Measurements from ENCODE around the gene HCN3.

The HCN3 gene

GRCh38 chr1:155295942-155296267, 18.6 kb downstream of the HCN3 start:
- TF ChIP-seq FOXP2 (optimal IDR thresholded peaks at IDR 0.05; ENCODE audit: borderline replicate concordance, extremely low read depth, extremely low read length, insufficient read depth) (no peak), POLR2AphosphoS5 (IDR thresholded peaks at IDR 0.05; ENCODE audit: low read depth, low read length) (no peak), SIN3A (IDR thresholded peaks at IDR 0.05; ENCODE audit: borderline replicate concordance, insufficient read depth, low read length) (no peak), TAF1 (IDR thresholded peaks at IDR 0.05; ENCODE audit: borderline replicate concordance, insufficient read depth, low read length) (no peak)

GRCh38 chr1:155296661-155297060, 19.4 kb downstream of the HCN3 start:
- no peak for TF ChIP-seq POLR2AphosphoS5 (IDR thresholded peaks at IDR 0.05; ENCODE audit: low read depth, low read length)
- TF ChIP-seq REST (IDR thresholded peaks at IDR 0.05; ENCODE audit: insufficient read depth in 1 of 2, low read depth in 2 of 2, low read length in 2 of 2) = no peak
- no peak for TF ChIP-seq FOXP2 (optimal IDR thresholded peaks at IDR 0.05; ENCODE audit: borderline replicate concordance, extremely low read depth, extremely low read length, insufficient read depth)
- no peak for TF ChIP-seq TAF1 (IDR thresholded peaks at IDR 0.05; ENCODE audit: borderline replicate concordance, insufficient read depth, low read length)
- TF ChIP-seq SIN3A (IDR thresholded peaks at IDR 0.05; ENCODE audit: borderline replicate concordance, insufficient read depth, low read length) = no peak

- TF ChIP-seq SIN3A (IDR thresholded peaks at IDR 0.05; ENCODE audit: borderline replicate concordance, insufficient read depth, low read length) (no peak), FOXP2 (optimal IDR thresholded peaks at IDR 0.05; ENCODE audit: borderline replicate concordance, extremely low read depth, extremely low read length, insufficient read depth) (no peak), REST (IDR thresholded peaks at IDR 0.05; ENCODE audit: insufficient read depth in 1 of 2, low read depth in 2 of 2, low read length in 2 of 2) (no peak), POLR2AphosphoS5 (IDR thresholded peaks at IDR 0.05; ENCODE audit: low read depth, low read length) (no peak), TAF1 (IDR thresholded peaks at IDR 0.05; ENCODE audit: borderline replicate concordance, insufficient read depth, low read length) (no peak)
Observed at GRCh38 chr1:155297384-155297783, 20.1 kb downstream of the HCN3 start.

GRCh38 chr1:155300024-155300423, 22.8 kb downstream of the HCN3 start:
- TF ChIP-seq SIN3A (IDR thresholded peaks at IDR 0.05; ENCODE audit: borderline replicate concordance, insufficient read depth, low read length) (no peak), POLR2AphosphoS5 (IDR thresholded peaks at IDR 0.05; ENCODE audit: low read depth, low read length) (no peak), REST (IDR thresholded peaks at IDR 0.05; ENCODE audit: insufficient read depth in 1 of 2, low read depth in 2 of 2, low read length in 2 of 2) (no peak), FOXP2 (optimal IDR thresholded peaks at IDR 0.05; ENCODE audit: borderline replicate concordance, extremely low read depth, extremely low read length, insufficient read depth) (no peak), TAF1 (IDR thresholded peaks at IDR 0.05; ENCODE audit: borderline replicate concordance, insufficient read depth, low read length) (no peak)

GRCh38 chr1:155300553-155301329, 23.5 kb downstream of the HCN3 start:
- no peak for TF ChIP-seq FOXP2 (optimal IDR thresholded peaks at IDR 0.05; ENCODE audit: borderline replicate concordance, extremely low read depth, extremely low read length, insufficient read depth)
- TF ChIP-seq REST (IDR thresholded peaks at IDR 0.05; ENCODE audit: insufficient read depth in 1 of 2, low read depth in 2 of 2, low read length in 2 of 2) = no peak
- no peak for TF ChIP-seq TAF1 (IDR thresholded peaks at IDR 0.05; ENCODE audit: borderline replicate concordance, insufficient read depth, low read length)
